Neutrophil (primary cell): ENCODE results near the gene TAF6L.

Source experiments
- H3K27ac ChIP-seq: fragments of 200-600 bp; sonication (generic); 2 replicates; pipeline ENCODE4 v1.5.1; 2016; ENCODE audit warnings: mild to moderate bottlenecking, moderate library complexity
- H3K27me3 ChIP-seq: fragments of 200-600 bp; sonication (generic); 2 replicates; pipeline ENCODE4 v1.6.0; 2016; ENCODE audit warnings: mild to moderate bottlenecking
- H3K36me3 ChIP-seq: fragments of 200-600 bp; sonication (generic); 2 replicates; pipeline ENCODE4 v1.5.1; 2017
- H3K4me1 ChIP-seq, 2 experiments: fragments of 200-600 bp in 1 of 2; sonication (generic) in 1 of 2; 1 replicate in 1 of 2; 2 replicates in 1 of 2; pipeline versions ENCODE4 v1.5.1 to v1.6.1; 2013 to 2016; ENCODE audit warnings: low read depth in 1 of 2, low read length in 1 of 2, mild to moderate bottlenecking in 1 of 2, moderate library complexity in 1 of 2; ENCODE audit not compliant: control insufficient read depth in 1 of 2, insufficient read depth in 1 of 2
- H3K4me3 ChIP-seq, 2 experiments: fragments of 200-600 bp in 1 of 2; sonication (generic) in 1 of 2; 1 replicate in 1 of 2; 2 replicates in 1 of 2; pipeline ENCODE4 v1.5.1; 2013 to 2016; ENCODE audit warnings: low read depth in 1 of 2, low read length in 1 of 2, mild to moderate bottlenecking in 1 of 2, moderate library complexity in 1 of 2
- H3K9me3 ChIP-seq: fragments of 200-600 bp; sonication (generic); 2 replicates; pipeline ENCODE4 v1.5.1; 2016
- TF ChIP-seq, protein P1 (sequence below): fragments of 200-600 bp; sonication (generic); IDR thresholded peaks from 2 replicates; pipeline ENCODE4 v1.5.1; 2016; ENCODE audit warnings: antibody characterized with exemption

TAF6L gene

DNA sequence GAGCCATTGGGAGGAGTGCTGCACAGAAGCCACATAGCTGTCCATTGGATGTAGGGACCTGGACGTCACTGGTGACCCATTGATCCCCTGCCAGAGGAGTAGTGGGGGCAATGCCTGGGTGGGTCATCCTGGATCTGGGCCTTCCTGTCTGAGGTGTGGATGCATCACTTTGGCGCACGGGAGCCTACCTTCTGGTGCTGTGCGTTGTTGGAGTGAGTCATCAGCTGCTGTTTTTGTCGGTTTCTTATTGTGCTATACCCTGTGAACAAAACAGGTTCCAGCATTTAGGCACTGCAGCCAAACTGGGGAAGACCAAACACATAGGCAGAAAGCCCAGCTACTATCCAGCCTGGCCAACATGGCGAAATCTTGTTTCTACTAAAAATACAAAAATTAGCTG lies 3.2 kb downstream of the TAF6L start:
- TF ChIP-seq, protein P1, sequence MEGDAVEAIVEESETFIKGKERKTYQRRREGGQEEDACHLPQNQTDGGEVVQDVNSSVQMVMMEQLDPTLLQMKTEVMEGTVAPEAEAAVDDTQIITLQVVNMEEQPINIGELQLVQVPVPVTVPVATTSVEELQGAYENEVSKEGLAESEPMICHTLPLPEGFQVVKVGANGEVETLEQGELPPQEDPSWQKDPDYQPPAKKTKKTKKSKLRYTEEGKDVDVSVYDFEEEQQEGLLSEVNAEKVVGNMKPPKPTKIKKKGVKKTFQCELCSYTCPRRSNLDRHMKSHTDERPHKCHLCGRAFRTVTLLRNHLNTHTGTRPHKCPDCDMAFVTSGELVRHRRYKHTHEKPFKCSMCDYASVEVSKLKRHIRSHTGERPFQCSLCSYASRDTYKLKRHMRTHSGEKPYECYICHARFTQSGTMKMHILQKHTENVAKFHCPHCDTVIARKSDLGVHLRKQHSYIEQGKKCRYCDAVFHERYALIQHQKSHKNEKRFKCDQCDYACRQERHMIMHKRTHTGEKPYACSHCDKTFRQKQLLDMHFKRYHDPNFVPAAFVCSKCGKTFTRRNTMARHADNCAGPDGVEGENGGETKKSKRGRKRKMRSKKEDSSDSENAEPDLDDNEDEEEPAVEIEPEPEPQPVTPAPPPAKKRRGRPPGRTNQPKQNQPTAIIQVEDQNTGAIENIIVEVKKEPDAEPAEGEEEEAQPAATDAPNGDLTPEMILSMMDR = no peak
- peak overlapping the region; percentile 76 for H3K27ac ChIP-seq
- peaks cover 4% of the 10 kb centered on the region for H3K36me3 ChIP-seq
- H3K9me3 ChIP-seq = no peaks in the 10 kb centered on the region
- peaks cover 29 to 31% of the 10 kb centered on the region in 2 experiments for H3K4me1 ChIP-seq
- H3K27me3 ChIP-seq = no peaks in the 10 kb centered on the region
- H3K4me3 ChIP-seq = no peak overlapping the region

DNA sequence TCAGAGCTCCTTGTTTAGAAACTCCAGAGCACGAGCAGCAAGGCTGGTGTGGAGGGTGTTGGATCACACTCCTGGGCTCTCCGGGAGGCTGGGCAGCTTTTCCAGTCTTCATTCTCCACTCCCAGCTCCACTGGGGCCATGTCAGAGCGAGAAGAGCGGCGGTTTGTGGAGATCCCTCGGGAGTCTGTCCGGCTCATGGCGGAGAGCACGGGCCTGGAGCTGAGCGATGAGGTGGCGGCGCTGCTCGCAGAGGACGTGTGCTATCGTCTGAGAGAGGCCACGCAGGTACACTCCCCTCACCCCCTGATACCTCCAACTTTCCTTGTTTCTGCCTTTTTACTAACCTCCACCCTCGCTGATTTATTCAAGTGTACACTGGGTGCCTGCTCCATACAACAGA lies 4.5 kb downstream of the TAF6L start:
- Histone ChIP-seq H3K36me3 (peaks cover 4% of the 10 kb centered on the region), H3K9me3 (no peaks in the 10 kb centered on the region), H3K4me1 (peaks cover 24% of the 10 kb centered on the region in 2 experiments), H3K4me3 (no peak overlapping the region), H3K27me3 (no peaks in the 10 kb centered on the region), H3K27ac (peak overlapping the region; percentile 76)
- TF ChIP-seq, protein P1 = no peak

DNA sequence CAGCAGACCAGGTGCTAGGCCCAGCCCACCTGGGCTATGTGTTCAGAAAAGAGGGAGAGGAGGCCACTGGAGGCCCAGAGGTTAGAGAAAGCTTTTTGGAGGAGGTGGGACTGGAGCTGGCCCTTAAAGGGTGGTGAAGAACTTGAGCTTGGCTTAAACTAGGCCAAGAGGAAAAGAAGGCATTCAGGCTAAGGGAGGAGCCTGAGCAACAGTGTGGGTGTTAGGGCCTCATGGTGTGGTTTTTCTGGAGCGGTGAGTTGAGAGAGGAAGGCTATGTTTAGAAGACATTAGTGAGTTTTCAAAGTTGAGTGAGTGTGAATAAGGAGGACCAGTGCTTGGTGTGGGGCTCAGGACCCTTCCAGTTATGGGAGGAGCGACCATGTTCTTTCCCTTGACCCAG lies 6.2 kb downstream of the TAF6L start:
- Histone ChIP-seq H3K4me1 (peaks cover 11 to 13% of the 10 kb centered on the region in 2 experiments), H3K4me3 (no peak overlapping the region), H3K9me3 (no peaks in the 10 kb centered on the region), H3K36me3 (peaks cover 4% of the 10 kb centered on the region), H3K27me3 (no peaks in the 10 kb centered on the region), H3K27ac (no peak overlapping the region)
- TF ChIP-seq, protein P1 = no peak

DNA sequence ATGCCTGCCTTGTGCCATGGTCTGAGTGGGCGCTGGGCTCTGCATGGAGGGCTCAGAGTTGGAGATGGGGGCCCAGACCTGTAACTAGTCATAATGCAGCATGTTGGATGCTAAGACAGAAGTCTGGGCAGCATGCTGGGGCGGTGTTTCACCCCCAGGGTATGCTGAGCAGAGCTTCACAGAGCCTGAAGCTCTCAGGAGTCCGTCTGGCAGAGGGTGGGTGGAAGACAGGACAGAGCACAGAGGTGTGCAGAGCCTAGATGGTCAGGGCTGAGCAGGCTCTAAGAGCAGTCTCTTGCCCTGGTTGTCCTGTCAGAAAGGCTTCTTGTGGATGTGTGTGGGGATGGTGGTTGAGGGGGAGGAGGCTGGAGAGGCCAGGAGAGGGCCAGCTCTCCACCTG lies 7.2 kb downstream of the TAF6L start:
- TF ChIP-seq, protein P1 = no peak
- peaks cover 11 to 13% of the 10 kb centered on the region in 2 experiments for H3K4me1 ChIP-seq
- no peak overlapping the region for H3K27ac ChIP-seq
- no peaks in the 10 kb centered on the region for H3K27me3 ChIP-seq
- peaks cover 4% of the 10 kb centered on the region for H3K36me3 ChIP-seq
- H3K4me3 ChIP-seq = no peak overlapping the region
- no peaks in the 10 kb centered on the region for H3K9me3 ChIP-seq

DNA sequence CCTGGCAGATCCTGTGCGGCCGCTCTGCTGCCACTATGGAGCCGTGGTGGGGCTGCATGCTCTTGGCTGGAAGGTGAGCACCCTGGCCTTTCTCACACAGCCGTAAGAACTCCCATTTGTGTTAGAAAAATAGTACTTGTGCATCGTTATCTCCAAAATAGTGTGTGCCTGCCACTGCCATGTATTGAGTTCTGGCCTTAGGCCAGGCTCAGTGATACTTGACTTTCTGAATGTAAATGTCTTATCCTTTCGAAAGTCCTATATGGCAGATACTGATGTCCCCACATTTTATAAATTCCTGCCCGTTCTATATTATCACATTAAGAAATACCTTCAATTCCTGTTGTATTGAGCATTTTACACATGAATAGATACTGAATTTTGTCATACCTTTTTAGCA lies 11.6 kb downstream of the TAF6L start:
- H3K27ac ChIP-seq = no peak overlapping the region
- no peaks in the 10 kb centered on the region for H3K9me3 ChIP-seq
- no peak overlapping the region for H3K4me3 ChIP-seq
- TF ChIP-seq, protein P1 = no peak
- H3K4me1 ChIP-seq = peaks cover 12 to 14% of the 10 kb centered on the region in 2 experiments
- H3K27me3 ChIP-seq = no peaks in the 10 kb centered on the region
- H3K36me3 ChIP-seq = peaks cover 4% of the 10 kb centered on the region
